Sciatic nerve (tissue), 2 donors: ENCODE measurements around the gene FGGY. TPM values are rescaled to one million over a fixed set of nuclear protein-coding genes. Genes with fewer than 3 reads are reported as not detected.

Source experiments
- ATAC-seq: fragments of 200-7000 bp; cut with Tn5 transposase; one replicate; pipeline ENCODE4 v1.9.1; 2020; ENCODE audit warnings: mild to moderate bottlenecking, moderate library complexity
- DNase-seq: peaks from one replicate; pipeline ENCODE4 v3.0.0-alpha.2; 2020; ENCODE audit warnings: low spot score
- intact Hi-C: fragments of 100-400 bp; cut with DNase I; formaldehyde crosslinking; loops from one replicate; pipeline ENCODE4 v1.14.2; 2022
- total RNA-seq: library from RNA; stranded (reverse); fragmentation: NEBNext Ultra II Directional; extraction: Animal tissue kit (Norgen Biotek cat#: 25700); gene quantifications from one replicate; pipeline ENCODE4 v1.2.1, GENCODE V29; 2021
- donor health status: DM: no; HTN: no; CAD: no.
- donor health status: DM: no; HTN: no; CAD: no.

The FGGY gene
- total RNA-seq, 1 donor from 2014 or later: 41.1 TPM

GRCh38 chr1:59739111-59739510 lies 442.2 kb downstream of the FGGY start:
- ATAC-seq: no peak
- intact Hi-C loops: no loop called here
- no peak for DNase-seq

GRCh38 chr1:59742526-59742925 lies 445.6 kb downstream of the FGGY start:
- intact Hi-C loops: no loop called here
- DNase-seq: no peak
- no peak for ATAC-seq

- DNase-seq (no peak), ATAC-seq (peak; percentile 89)
- intact Hi-C loops: no loop called here
These were observed 446.6 kb downstream of the FGGY start for GRCh38 chr1:59743324-59744091.

- no peak for DNase-seq
- no peak for ATAC-seq
- intact Hi-C loops: no loop called here
These were observed 450.6 kb downstream of the FGGY start for GRCh38 chr1:59747420-59748024.

- no peak for ATAC-seq
- no peak for DNase-seq
- intact Hi-C loops: no loop called here
These were observed 451.2 kb downstream of the FGGY start for GRCh38 chr1:59748123-59748522.

GRCh38 chr1:59750328-59751003 lies 453.6 kb downstream of the FGGY start:
- ATAC-seq (peak; percentile 87), DNase-seq (no peak)
- intact Hi-C loops: loop anchor here (10.0 kb wide), 1 partner anchor 966 kb away; the partner anchor contains the start of gene JUN

GRCh38 chr1:59751004-59751395 lies 454.1 kb downstream of the FGGY start:
- DNase-seq: no peak
- intact Hi-C loops: loop anchor here (10.0 kb wide), 1 partner anchor 966 kb away; the partner anchor contains the start of gene JUN
- ATAC-seq: no peak

GRCh38 chr1:59751801-59752200 lies 454.9 kb downstream of the FGGY start:
- DNase-seq: no peak
- intact Hi-C loops: loop anchor here (10.0 kb wide), 1 partner anchor 967 kb away; the partner anchor contains the start of gene JUN
- no peak for ATAC-seq

- intact Hi-C loops: loop anchor here (10.0 kb wide), 1 partner anchor 968 kb away; the partner anchor contains the start of gene JUN
- no peak for DNase-seq
- peak; percentile 44 for ATAC-seq
These were observed 455.9 kb downstream of the FGGY start for GRCh38 chr1:59752556-59753414.

GRCh38 chr1:59755069-59755685 lies 458.3 kb downstream of the FGGY start:
- DNase-seq (no peak), ATAC-seq (no peak)
- intact Hi-C loops: loop anchor here (10.0 kb wide), 1 partner anchor 970 kb away; the partner anchor contains the start of gene JUN

GRCh38 chr1:59757197-59757747 lies 460.4 kb downstream of the FGGY start:
- intact Hi-C loops: loop anchor here (10.0 kb wide), 1 partner anchor 972 kb away; the partner anchor contains the start of gene JUN
- DNase-seq (no peak), ATAC-seq (no peak)

- ATAC-seq: peak; percentile 96
These were observed 462.4 kb downstream of the FGGY start for GRCh38 chr1:59759156-59759925.

GRCh38 chr1:59761443-59761842 lies 464.5 kb downstream of the FGGY start:
- intact Hi-C loops: no loop called here
- no peak for DNase-seq
- ATAC-seq: no peak

More at GRCh38 chr1:59759156-59759925, 462.4 kb downstream of the FGGY start:
- DNase-seq: peak; percentile 90
- intact Hi-C loops: loop anchor here (10.0 kb wide), 1 partner anchor 975 kb away; the partner anchor contains the start of gene JUN

GRCh38 chr1:59763418-59763817 lies 466.5 kb downstream of the FGGY start:
- intact Hi-C loops: no loop called here
- no peak for ATAC-seq
- no peak for DNase-seq

GRCh38 chr1:59765011-59765730 lies 468.3 kb downstream of the FGGY start:
- DNase-seq (no peak), ATAC-seq (no peak)
- intact Hi-C loops: no loop called here

- intact Hi-C loops: no loop called here
- no peak for DNase-seq
- ATAC-seq: no peak
These were observed 469.4 kb downstream of the FGGY start for GRCh38 chr1:59766227-59766855.
